SU-DHL-6 (cell line): ENCODE measurements around the gene BTBD16.

ENCODE experiments used
- H2AFZ ChIP-seq: fragments of 200-600 bp; sonication (generic); 2 replicates; pipeline ENCODE4 v1.6.1; 2014; ENCODE audit warnings: low read depth, mild to moderate bottlenecking, moderate library complexity, mixed read lengths, antibody characterized with exemption, low read length; ENCODE audit not compliant: severe bottlenecking
- H3F3A ChIP-seq: fragments of 200-600 bp; shearing (Covaris generic); 2 replicates; pipeline ENCODE4 v1.6.0; 2016; ENCODE audit warnings: antibody characterized with exemption, mild to moderate bottlenecking; ENCODE audit not compliant: insufficient read depth
- H3K27ac ChIP-seq: fragments of 200-600 bp; sonication (generic); 2 replicates; pipeline ENCODE4 v1.5.1; 2016; ENCODE audit warnings: low read depth, mild to moderate bottlenecking, low read length, moderate library complexity, mixed read lengths
- H3K27me3 ChIP-seq: fragments of 200-600 bp; sonication (generic), shearing (Covaris generic); 2 replicates; pipeline ENCODE4 v1.6.0; 2014; ENCODE audit warnings: mild to moderate bottlenecking, low read length
- H3K36me3 ChIP-seq: fragments of 200-600 bp; sonication (generic); 2 replicates; pipeline ENCODE4 v1.6.1; 2014; ENCODE audit warnings: mild to moderate bottlenecking, low read length, mixed read lengths
- H3K4me2 ChIP-seq: fragments of 300-600, 200-600 bp; shearing (Covaris generic), sonication (generic); 2 replicates; pipeline ENCODE4 v1.6.0; 2014; ENCODE audit warnings: low read length, low read depth, mild to moderate bottlenecking; ENCODE audit not compliant: poor library complexity, severe bottlenecking
- H3K4me3 ChIP-seq: fragments of 200-600 bp; sonication (generic); 2 replicates; pipeline ENCODE4 v1.5.1; 2014; ENCODE audit warnings: antibody characterized with exemption, low read length, mild to moderate bottlenecking, mixed read lengths; ENCODE audit not compliant: insufficient read depth, poor library complexity, severe bottlenecking
- H3K79me2 ChIP-seq: fragments of 200-600 bp; sonication (generic); 2 replicates; pipeline ENCODE4 v1.6.1; 2014; ENCODE audit warnings: mild to moderate bottlenecking, low read length, moderate library complexity; ENCODE audit not compliant: insufficient read depth
- H3K9ac ChIP-seq: fragments of 200-600 bp; sonication (generic); 2 replicates; pipeline ENCODE4 v1.7.0; 2014; ENCODE audit warnings: mild to moderate bottlenecking, low read length
- H3K9me2 ChIP-seq: fragments of 200-600 bp; sonication (generic); replicated peaks from 2 replicates; pipeline ENCODE4 v1.6.1; 2014; ENCODE audit warnings: low read length; ENCODE audit not compliant: insufficient read depth
- H3K9me3 ChIP-seq: fragments of 200-600 bp; sonication (generic); 2 replicates; pipeline ENCODE4 v1.6.1; 2014; ENCODE audit warnings: low read length, mixed read lengths; ENCODE audit not compliant: insufficient read depth
- H4K20me1 ChIP-seq: fragments of 200-600 bp; sonication (generic); 2 replicates; pipeline ENCODE4 v1.6.1; 2014; ENCODE audit warnings: low read depth, mild to moderate bottlenecking, antibody characterized with exemption, low read length, moderate library complexity, mixed read lengths
- EZH2phosphoT487 ChIP-seq: fragments of 200-600 bp; sonication (generic), shearing (Covaris generic); conservative IDR thresholded peaks from 2 replicates; pipeline ENCODE4 v1.6.1; 2018; ENCODE audit warnings: mild to moderate bottlenecking, antibody characterized with exemption, low read length, moderate library complexity, mixed read lengths
- TF ChIP-seq, protein P1 (sequence below): fragments of 200-600 bp; sonication (generic); IDR thresholded peaks from one replicate; pipeline ENCODE4 v1.5.1; 2017; ENCODE audit warnings: antibody characterized with exemption, mild to moderate bottlenecking, low read length, moderate library complexity; ENCODE audit not compliant: insufficient read depth, poor library complexity, severe bottlenecking

BTBD16 gene

DNA sequence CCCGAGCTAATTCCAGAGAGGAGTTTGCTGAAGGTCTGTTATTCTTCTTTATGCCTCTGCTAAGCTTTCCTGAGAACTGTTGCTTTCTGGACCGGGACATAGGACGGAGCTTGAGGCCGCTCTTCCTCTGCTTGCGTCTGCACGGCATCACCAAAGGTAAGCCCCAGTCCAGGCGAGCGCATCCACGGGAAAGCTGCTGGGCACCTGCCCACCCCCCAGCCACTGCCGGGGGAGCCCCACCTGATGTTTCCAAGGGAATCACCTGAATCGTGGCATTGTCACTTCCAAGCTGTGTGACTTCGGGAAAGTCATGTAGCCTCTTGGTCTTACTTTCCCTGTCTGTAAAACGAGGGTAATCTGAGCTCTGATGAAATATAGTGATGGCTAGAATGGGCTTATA lies 58.3 kb downstream of the BTBD16 start:
- H3K27ac ChIP-seq, result no peak overlapping the region
- no peak overlapping the region for H2AFZ ChIP-seq
- no peaks in the 10 kb centered on the region for H3K79me2 ChIP-seq
- H3K9ac ChIP-seq, result no peak overlapping the region
- no peaks in the 10 kb centered on the region for H3K9me3 ChIP-seq
- TF ChIP-seq, protein P1, sequence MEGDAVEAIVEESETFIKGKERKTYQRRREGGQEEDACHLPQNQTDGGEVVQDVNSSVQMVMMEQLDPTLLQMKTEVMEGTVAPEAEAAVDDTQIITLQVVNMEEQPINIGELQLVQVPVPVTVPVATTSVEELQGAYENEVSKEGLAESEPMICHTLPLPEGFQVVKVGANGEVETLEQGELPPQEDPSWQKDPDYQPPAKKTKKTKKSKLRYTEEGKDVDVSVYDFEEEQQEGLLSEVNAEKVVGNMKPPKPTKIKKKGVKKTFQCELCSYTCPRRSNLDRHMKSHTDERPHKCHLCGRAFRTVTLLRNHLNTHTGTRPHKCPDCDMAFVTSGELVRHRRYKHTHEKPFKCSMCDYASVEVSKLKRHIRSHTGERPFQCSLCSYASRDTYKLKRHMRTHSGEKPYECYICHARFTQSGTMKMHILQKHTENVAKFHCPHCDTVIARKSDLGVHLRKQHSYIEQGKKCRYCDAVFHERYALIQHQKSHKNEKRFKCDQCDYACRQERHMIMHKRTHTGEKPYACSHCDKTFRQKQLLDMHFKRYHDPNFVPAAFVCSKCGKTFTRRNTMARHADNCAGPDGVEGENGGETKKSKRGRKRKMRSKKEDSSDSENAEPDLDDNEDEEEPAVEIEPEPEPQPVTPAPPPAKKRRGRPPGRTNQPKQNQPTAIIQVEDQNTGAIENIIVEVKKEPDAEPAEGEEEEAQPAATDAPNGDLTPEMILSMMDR, result no peak
- TF ChIP-seq EZH2phosphoT487, result no peak
- no peaks in the 10 kb centered on the region for H3K36me3 ChIP-seq
- no peaks in the 10 kb centered on the region for H3K9me2 ChIP-seq
- no peak overlapping the region for H3K4me3 ChIP-seq
- H3K4me2 ChIP-seq, result no peak overlapping the region
- no peaks in the 10 kb centered on the region for H4K20me1 ChIP-seq
- H3K27me3 ChIP-seq, result no peaks in the 10 kb centered on the region
- H3F3A ChIP-seq, result no peaks in the 10 kb centered on the region

DNA sequence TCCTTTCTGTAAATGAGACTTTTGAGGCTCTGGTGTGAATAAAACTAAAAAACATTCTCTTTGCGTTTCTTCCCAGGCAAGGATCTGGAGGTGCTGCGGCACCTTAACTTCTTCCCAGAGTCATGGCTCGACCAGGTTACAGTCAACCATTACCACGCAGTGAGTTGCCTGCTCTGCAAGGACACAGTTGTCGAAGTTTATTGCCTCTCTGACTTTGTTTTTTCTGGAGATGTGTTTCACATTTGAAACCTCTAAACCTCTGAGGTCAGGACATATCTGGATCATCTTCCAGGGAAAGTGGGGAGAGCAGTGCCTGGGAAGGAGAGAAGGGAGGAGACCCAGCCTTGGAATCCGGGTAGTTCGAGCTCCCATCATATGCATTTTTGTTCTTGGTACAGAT lies 60.0 kb downstream of the BTBD16 start:
- Histone ChIP-seq H3K79me2 (no peaks in the 10 kb centered on the region), H3K9ac (no peak overlapping the region), H4K20me1 (no peaks in the 10 kb centered on the region), H3K9me2 (no peaks in the 10 kb centered on the region), H3K4me3 (no peak overlapping the region), H3F3A (no peaks in the 10 kb centered on the region), H3K4me2 (no peak overlapping the region), H3K27me3 (no peaks in the 10 kb centered on the region), H3K36me3 (no peaks in the 10 kb centered on the region), H3K27ac (no peak overlapping the region), H2AFZ (no peak overlapping the region), H3K9me3 (no peaks in the 10 kb centered on the region)
- TF ChIP-seq EZH2phosphoT487, result no peak
- TF ChIP-seq, protein P1, result no peak

DNA sequence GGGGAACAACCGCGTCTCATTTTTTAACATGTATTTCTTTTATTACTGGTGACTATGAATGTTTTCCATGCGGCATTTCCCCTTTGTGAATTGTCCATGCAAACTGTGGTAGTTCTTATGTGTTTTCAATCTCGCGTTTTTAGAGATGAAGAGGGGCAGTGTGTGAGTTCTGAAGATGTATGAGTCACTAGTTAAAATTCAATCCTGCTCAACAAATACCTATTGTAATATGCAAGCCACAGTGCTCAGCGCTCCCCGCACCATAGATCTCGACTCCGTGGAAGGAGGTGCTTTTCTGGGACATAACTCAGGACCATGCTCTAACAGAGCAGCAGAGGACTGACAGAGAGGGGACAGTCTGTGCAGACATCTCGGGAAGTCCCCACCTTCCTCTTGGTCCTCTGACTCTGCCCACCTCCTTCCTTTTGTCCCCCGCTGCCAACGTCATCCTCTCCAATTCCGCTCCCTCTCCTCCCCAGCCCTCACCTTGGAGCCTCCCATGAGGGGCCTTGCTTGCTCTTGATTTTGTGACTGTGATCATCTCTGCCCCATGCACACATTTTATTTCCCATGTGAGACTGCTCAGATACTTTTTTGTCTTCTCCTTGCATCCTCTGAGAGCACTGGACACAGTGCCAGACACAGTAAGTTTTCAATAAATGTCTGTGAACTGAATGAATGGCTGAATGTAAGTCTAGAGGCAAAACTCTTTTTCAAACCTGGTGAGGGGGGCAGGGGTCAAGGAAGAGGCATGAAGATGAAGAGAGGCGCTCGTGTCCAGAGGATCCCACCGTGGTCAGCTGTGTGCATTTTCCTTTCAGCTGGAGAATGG lies 60.7 kb downstream of the BTBD16 start:
- no peaks in the 10 kb centered on the region for H3K9me3 ChIP-seq
- no peaks in the 10 kb centered on the region for H3K27me3 ChIP-seq
- H3F3A ChIP-seq, result no peaks in the 10 kb centered on the region
- H3K27ac ChIP-seq, result no peak overlapping the region
- H3K9me2 ChIP-seq, result no peaks in the 10 kb centered on the region
- no peaks in the 10 kb centered on the region for H3K36me3 ChIP-seq
- H4K20me1 ChIP-seq, result no peaks in the 10 kb centered on the region
- no peak overlapping the region for H3K4me2 ChIP-seq
- H3K4me3 ChIP-seq, result no peak overlapping the region
- TF ChIP-seq, protein P1, result no peak
- TF ChIP-seq EZH2phosphoT487, result no peak
- no peak overlapping the region for H2AFZ ChIP-seq
- no peaks in the 10 kb centered on the region for H3K79me2 ChIP-seq
- no peak overlapping the region for H3K9ac ChIP-seq
